Measurements from ENCODE around the gene KRT84. TPM values are rescaled to one million over a fixed set of nuclear protein-coding genes. Genes with fewer than 3 reads are reported as not detected.

KRT84 gene
- total RNA-seq, 4 donors from 2014 or later, result not detected

DNA sequence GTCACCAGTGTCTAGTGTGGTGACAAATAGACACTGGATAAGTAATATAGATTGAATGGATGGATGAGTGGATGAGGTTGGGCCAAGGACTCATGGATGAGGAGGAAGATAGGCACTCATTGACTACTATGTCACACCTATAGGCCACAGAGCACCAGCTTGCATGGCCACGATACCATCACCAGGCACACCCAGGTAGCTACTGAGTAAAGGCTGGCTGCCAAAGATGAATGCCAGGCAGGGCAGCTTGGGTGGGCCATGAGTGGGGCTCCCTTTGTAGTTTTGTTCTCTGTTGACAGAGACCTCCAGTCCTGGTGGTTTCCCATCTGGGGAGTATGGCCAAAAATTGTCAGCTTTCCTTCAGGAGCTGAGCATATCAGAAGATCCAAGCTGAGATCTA, 53.1 kb downstream of the KRT84 start:
- in situ Hi-C loops (cut with MboI; ENCODE audit: low sequenced_read_pairs in 4 of 4) (no loop called here), intact Hi-C loops (cut with DNase I; ENCODE audit: low total_unique reads) (no loop called here)
- Histone ChIP-seq H3K36me3 (no peaks in the 10 kb centered on the region), H3K4me3 (no peak overlapping the region), H3K27ac (no peak overlapping the region), H3K9me3 (peaks cover 0 to 6% (median 3%) of the 10 kb centered on the region in 3 donors), H3K4me1 (no peaks in the 10 kb centered on the region), H3K27me3 (peaks cover 0 to 9% (median 3%) of the 10 kb centered on the region in 3 donors)
- TF ChIP-seq POLR2A (IDR thresholded peaks at IDR 0.05), result no peak
- TF ChIP-seq, protein P1, sequence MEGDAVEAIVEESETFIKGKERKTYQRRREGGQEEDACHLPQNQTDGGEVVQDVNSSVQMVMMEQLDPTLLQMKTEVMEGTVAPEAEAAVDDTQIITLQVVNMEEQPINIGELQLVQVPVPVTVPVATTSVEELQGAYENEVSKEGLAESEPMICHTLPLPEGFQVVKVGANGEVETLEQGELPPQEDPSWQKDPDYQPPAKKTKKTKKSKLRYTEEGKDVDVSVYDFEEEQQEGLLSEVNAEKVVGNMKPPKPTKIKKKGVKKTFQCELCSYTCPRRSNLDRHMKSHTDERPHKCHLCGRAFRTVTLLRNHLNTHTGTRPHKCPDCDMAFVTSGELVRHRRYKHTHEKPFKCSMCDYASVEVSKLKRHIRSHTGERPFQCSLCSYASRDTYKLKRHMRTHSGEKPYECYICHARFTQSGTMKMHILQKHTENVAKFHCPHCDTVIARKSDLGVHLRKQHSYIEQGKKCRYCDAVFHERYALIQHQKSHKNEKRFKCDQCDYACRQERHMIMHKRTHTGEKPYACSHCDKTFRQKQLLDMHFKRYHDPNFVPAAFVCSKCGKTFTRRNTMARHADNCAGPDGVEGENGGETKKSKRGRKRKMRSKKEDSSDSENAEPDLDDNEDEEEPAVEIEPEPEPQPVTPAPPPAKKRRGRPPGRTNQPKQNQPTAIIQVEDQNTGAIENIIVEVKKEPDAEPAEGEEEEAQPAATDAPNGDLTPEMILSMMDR (IDR thresholded peaks at IDR 0.05 in 4 of 5, conservative IDR thresholded peaks at IDR 0.05 in 1 of 5), result no peak
- DNase-seq (no peak), ATAC-seq (no peak)

DNA sequence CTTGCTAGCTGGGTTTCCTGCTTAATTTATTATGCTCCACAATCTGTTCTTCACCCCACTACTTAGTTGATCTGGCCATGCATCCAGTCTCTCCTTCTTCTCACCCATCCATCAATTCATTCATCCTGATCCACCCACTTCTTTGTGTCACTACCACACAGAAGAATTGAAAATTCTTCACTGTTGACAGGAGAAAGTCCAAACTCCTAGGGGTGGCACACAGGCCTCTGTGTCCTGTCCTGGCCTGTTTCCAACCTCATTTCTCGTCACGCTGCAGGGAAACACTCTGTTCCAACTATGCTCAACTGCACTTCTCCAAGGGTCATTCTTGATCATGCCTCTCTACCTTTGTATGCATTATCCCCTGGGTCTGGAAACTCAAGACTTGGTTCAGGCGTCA, 53.6 kb downstream of the KRT84 start:
- no peak for ATAC-seq
- TF ChIP-seq, protein P1 (IDR thresholded peaks at IDR 0.05 in 4 of 5, conservative IDR thresholded peaks at IDR 0.05 in 1 of 5), result no peak
- TF ChIP-seq POLR2A (IDR thresholded peaks at IDR 0.05), result no peak
- in situ Hi-C loops (cut with MboI; ENCODE audit: low sequenced_read_pairs in 4 of 4), result no loop called here
- no peaks in the 10 kb centered on the region for H3K36me3 ChIP-seq
- no peak for DNase-seq
- peaks cover 0 to 3% (median under 1%) of the 10 kb centered on the region in 3 donors for H3K9me3 ChIP-seq
- no peak overlapping the region for H3K4me3 ChIP-seq
- intact Hi-C loops (cut with DNase I; ENCODE audit: low total_unique reads), result no loop called here
- no peak overlapping the region for H3K27ac ChIP-seq
- H3K4me1 ChIP-seq, result no peaks in the 10 kb centered on the region
- H3K27me3 ChIP-seq, result peaks cover 0 to 4% (median under 1%) of the 10 kb centered on the region in 3 donors

DNA sequence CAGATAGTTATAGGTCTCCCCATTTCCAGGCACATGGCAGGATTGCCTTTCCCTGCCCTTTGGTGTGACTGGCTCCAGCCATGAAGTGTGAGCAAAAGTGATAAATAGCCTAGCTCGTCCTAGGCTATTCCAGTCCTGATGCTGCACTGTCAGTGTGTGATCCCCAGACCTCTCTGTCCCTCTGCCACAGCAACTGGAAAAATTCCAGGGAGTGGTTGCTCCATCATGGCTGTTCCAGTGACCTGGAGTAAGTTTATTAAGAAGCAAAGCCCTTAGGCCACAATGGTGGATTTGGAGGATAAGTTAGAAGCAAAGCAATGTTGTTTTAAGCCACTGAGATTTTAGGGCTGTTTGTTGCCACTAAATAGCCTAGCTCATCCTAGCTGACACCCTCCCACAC, 54.4 kb downstream of the KRT84 start:
- intact Hi-C loops (cut with DNase I; ENCODE audit: low total_unique reads), result no loop called here
- TF ChIP-seq POLR2A (IDR thresholded peaks at IDR 0.05), result no peak
- TF ChIP-seq, protein P1 (IDR thresholded peaks at IDR 0.05 in 4 of 5, conservative IDR thresholded peaks at IDR 0.05 in 1 of 5), result no peak
- DNase-seq, result no peak
- Histone ChIP-seq H3K4me3 (no peak overlapping the region), H3K9me3 (peaks cover 0 to 3% (median 0%) of the 10 kb centered on the region in 3 donors), H3K27ac (no peak overlapping the region), H3K27me3 (peaks cover 0 to 4% (median 0%) of the 10 kb centered on the region in 3 donors), H3K4me1 (no peaks in the 10 kb centered on the region), H3K36me3 (no peaks in the 10 kb centered on the region)
- in situ Hi-C loops (cut with MboI; ENCODE audit: low sequenced_read_pairs in 4 of 4), result no loop called here
- no peak for ATAC-seq

DNA sequence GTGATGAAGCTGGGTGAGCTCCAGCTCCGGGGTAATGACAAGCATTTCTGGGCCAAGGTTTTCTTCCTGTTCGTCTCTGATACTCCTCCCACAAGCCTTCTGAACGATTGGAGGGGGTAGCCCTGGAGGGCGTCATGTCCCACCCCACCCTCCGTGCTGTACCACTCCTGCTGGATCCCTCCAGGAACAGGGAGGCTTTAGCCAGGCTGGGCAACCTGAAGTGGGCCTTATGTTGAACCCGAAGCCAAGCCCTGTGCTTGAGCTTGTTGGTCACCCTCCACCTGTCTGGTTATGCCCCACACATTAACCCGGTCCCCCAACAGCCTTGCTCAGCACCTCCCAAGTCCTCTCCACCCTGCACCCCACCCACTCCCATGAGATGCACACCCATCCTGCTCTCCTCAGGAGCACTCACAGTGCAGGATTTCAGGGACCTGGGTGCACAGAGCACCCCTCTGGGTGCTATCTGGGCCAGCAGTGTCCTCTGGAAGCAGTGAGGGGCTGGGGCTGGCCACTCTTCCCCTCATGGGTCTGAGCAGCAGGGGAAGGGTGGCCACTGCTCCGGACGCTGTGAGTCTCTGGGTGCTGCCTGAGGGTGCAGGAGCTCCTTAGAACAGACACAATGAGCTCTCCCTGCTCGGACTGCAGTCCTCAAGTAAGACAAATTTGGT, 57.5 kb downstream of the KRT84 start:
- ATAC-seq (no peak), DNase-seq (peak in 1 of 2 donors; percentile 4)
- H3K9me3 ChIP-seq, result no peaks in the 10 kb centered on the region
- no peaks in the 10 kb centered on the region for H3K4me1 ChIP-seq
- peaks cover 0 to 2% (median 0%) of the 10 kb centered on the region in 3 donors for H3K27me3 ChIP-seq
- no peak overlapping the region for H3K4me3 ChIP-seq
- in situ Hi-C loops (cut with MboI; ENCODE audit: low sequenced_read_pairs in 4 of 4) (loop anchor here (5.0 kb wide), 1 partner anchor 171 kb away; no protein-coding TSS in a partner anchor), intact Hi-C loops (cut with DNase I; ENCODE audit: low total_unique reads) (loop anchor here (1.0 to 5.0 kb wide), 5 partner anchors 19 to 176 kb away; no protein-coding TSS in a partner anchor)
- H3K36me3 ChIP-seq, result no peaks in the 10 kb centered on the region
- TF ChIP-seq, protein P1 (IDR thresholded peaks at IDR 0.05 in 4 of 5, conservative IDR thresholded peaks at IDR 0.05 in 1 of 5), result peak in 1 of 5 experiments; percentile 2
- no peak for TF ChIP-seq POLR2A (IDR thresholded peaks at IDR 0.05)
- no peak overlapping the region for H3K27ac ChIP-seq

Other genes starting within 250 kb of the KRT84 start
- under 1 TPM in 2 of 4 donors, not detected in 2; 0.13 to 0.26 TPM for gene KRT80, start 193.6 kb downstream of the KRT84 start, total RNA-seq
- 1 to 10 TPM in 3 of 4 donors, under 1 TPM in 1; 0.39 to 4.4 (median 1.2) TPM for gene KRT7, start 152.4 kb downstream of the KRT84 start, total RNA-seq
- under 1 TPM in 1 of 4 donors, not detected in 3; 0.24 TPM for gene KRT86, start 111.0 kb downstream of the KRT84 start, total RNA-seq
- gene KRT81, start 94.1 kb downstream of the KRT84 start, total RNA-seq, result not detected
- gene KRT83, start 64.3 kb downstream of the KRT84 start, total RNA-seq, result under 1 TPM in 1 of 4 donors, not detected in 3; 0.13 TPM
- gene KRT85, start 18.2 kb downstream of the KRT84 start, total RNA-seq, result not detected
- not detected for gene KRT82, start 20.7 kb upstream of the KRT84 start, total RNA-seq
- not detected for gene KRT75, start 48.7 kb upstream of the KRT84 start, total RNA-seq
- gene KRT6B, start 66.5 kb upstream of the KRT84 start, total RNA-seq, result not detected
- gene KRT6C, start 88.2 kb upstream of the KRT84 start, total RNA-seq, result not detected
- gene KRT6A, start 107.6 kb upstream of the KRT84 start, total RNA-seq, result not detected
- not detected for gene KRT5, start 134.7 kb upstream of the KRT84 start, total RNA-seq
- not detected for gene KRT71, start 167.5 kb upstream of the KRT84 start, total RNA-seq
- gene KRT74, start 188.2 kb upstream of the KRT84 start, total RNA-seq, result not detected
- not detected for gene KRT72, start 215.8 kb upstream of the KRT84 start, total RNA-seq
- gene KRT73, start 232.9 kb upstream of the KRT84 start, total RNA-seq, result not detected

Data from gastrocnemius medialis (tissue), 4 donors.